NCI-H1105 (cell line): ENCODE data around the gene OR11A1.

Experiments
- DNase-seq: peaks from one replicate; lab custom pipeline; 2025; lab: John Stamatoyannopoulos, UW

OR11A1 gene

GRCh38 chr6:29388533-29388932 lies 68.3 kb downstream of the OR11A1 start:
- DNase-seq = no peak

- DNase-seq = no peak
Observed at GRCh38 chr6:29376003-29376402, 80.9 kb downstream of the OR11A1 start.
